ENCODE measurements around the gene TRAF3IP1.

DNA sequence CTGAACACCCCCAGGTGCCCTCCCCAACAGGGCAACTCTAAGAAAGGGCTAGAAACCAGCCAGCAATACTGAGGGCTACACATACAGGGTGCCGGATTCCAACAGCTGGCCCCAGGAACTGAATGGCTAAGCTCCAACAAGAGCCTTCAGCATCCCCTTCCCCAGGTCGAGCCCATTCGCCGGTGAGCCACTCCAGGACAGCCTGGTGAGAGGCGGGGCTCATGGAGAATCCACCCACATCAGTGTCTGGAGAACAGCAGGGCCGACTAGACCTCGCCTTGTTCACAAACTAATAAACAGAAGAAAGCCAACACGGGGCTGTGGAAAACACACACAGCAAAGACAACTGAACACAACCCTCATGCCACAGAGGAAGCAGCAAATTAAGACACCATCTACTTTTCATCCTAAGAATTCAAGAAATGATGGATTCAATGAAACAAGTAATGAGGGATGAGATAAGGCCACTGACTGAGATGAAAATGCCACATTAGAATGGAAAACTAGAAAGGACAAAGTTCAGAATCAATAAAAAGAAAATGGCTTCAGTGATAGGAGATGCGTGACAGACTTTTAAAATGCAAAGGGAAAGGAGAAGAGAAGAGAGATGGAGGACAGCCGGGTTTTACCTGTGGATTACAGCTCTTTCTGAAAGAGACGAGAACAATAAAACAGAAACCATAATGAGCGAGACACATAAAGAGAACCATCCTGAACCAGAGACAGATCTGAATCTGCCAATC lies 40.1 kb upstream of the TRAF3IP1 start:
- TF ChIP-seq, protein P1, sequence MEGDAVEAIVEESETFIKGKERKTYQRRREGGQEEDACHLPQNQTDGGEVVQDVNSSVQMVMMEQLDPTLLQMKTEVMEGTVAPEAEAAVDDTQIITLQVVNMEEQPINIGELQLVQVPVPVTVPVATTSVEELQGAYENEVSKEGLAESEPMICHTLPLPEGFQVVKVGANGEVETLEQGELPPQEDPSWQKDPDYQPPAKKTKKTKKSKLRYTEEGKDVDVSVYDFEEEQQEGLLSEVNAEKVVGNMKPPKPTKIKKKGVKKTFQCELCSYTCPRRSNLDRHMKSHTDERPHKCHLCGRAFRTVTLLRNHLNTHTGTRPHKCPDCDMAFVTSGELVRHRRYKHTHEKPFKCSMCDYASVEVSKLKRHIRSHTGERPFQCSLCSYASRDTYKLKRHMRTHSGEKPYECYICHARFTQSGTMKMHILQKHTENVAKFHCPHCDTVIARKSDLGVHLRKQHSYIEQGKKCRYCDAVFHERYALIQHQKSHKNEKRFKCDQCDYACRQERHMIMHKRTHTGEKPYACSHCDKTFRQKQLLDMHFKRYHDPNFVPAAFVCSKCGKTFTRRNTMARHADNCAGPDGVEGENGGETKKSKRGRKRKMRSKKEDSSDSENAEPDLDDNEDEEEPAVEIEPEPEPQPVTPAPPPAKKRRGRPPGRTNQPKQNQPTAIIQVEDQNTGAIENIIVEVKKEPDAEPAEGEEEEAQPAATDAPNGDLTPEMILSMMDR (IDR thresholded peaks at IDR 0.05 in 8 of 11, conservative IDR thresholded peaks at IDR 0.05 in 3 of 11) = no peak
- TF ChIP-seq POLR2AphosphoS5 (IDR thresholded peaks at IDR 0.05) = no peak

Data from spleen (tissue), 7 donors.